NCI-H774 (cell line): ENCODE measurements around the gene PSME4.
A peak's percentile ranks its signal among the peaks of the same experiment; 100 is the strongest.

Source experiments
- DNase-seq: peaks from one replicate; lab custom pipeline; 2025; lab: John Stamatoyannopoulos, UW

Gene PSME4, protein sequence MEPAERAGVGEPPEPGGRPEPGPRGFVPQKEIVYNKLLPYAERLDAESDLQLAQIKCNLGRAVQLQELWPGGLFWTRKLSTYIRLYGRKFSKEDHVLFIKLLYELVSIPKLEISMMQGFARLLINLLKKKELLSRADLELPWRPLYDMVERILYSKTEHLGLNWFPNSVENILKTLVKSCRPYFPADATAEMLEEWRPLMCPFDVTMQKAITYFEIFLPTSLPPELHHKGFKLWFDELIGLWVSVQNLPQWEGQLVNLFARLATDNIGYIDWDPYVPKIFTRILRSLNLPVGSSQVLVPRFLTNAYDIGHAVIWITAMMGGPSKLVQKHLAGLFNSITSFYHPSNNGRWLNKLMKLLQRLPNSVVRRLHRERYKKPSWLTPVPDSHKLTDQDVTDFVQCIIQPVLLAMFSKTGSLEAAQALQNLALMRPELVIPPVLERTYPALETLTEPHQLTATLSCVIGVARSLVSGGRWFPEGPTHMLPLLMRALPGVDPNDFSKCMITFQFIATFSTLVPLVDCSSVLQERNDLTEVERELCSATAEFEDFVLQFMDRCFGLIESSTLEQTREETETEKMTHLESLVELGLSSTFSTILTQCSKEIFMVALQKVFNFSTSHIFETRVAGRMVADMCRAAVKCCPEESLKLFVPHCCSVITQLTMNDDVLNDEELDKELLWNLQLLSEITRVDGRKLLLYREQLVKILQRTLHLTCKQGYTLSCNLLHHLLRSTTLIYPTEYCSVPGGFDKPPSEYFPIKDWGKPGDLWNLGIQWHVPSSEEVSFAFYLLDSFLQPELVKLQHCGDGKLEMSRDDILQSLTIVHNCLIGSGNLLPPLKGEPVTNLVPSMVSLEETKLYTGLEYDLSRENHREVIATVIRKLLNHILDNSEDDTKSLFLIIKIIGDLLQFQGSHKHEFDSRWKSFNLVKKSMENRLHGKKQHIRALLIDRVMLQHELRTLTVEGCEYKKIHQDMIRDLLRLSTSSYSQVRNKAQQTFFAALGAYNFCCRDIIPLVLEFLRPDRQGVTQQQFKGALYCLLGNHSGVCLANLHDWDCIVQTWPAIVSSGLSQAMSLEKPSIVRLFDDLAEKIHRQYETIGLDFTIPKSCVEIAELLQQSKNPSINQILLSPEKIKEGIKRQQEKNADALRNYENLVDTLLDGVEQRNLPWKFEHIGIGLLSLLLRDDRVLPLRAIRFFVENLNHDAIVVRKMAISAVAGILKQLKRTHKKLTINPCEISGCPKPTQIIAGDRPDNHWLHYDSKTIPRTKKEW (N-terminal part only)

DNA sequence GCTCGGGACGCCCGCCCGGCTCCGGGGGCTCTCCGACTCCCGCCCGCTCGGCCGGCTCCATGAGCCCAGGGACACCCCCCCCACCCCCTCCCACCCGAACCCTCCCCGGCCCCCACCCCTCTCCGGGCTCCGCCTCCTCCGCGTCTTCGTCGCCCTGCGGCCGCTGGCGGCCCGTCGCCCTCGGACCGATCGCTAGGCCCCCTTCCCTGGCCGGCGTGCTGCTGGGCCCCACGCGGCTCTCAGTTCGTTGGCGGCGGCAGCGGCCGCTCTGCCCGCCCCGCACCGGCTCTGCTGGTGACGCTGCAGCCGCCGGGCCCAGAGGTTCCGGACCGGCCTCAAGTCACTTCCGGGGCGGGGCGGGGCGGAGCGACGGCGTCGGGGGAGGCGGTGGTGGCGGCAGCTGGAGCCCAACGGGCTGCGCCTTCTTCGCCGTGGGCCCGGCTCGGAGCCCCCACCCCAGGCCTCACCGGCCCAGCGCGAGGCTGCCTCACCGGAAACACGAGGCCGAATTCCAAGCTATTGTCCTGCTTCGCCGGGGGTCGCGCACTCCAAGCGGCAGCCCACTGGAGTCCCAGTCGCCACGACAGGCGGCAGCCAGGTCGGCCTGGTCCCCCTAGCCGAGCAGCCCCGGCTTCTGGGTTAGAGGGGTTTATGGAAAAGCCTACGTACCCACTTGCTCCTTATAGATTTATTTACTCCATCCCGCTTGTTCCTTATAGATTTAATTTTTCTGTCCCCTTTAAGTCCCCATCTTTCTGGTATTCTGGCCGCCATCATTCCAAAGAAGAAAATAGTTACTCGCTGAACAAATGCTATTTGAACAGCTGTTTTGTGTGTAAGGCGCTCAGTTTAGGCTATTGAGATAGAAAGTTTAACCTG is at the start of gene PSME4:
PSME4 (minus strand) TSS at position 270 of the 879 bp plus-strand sequence; CDS start at position 61, 209 bp downstream.
- DNase-seq, result peak; percentile 89

DNA sequence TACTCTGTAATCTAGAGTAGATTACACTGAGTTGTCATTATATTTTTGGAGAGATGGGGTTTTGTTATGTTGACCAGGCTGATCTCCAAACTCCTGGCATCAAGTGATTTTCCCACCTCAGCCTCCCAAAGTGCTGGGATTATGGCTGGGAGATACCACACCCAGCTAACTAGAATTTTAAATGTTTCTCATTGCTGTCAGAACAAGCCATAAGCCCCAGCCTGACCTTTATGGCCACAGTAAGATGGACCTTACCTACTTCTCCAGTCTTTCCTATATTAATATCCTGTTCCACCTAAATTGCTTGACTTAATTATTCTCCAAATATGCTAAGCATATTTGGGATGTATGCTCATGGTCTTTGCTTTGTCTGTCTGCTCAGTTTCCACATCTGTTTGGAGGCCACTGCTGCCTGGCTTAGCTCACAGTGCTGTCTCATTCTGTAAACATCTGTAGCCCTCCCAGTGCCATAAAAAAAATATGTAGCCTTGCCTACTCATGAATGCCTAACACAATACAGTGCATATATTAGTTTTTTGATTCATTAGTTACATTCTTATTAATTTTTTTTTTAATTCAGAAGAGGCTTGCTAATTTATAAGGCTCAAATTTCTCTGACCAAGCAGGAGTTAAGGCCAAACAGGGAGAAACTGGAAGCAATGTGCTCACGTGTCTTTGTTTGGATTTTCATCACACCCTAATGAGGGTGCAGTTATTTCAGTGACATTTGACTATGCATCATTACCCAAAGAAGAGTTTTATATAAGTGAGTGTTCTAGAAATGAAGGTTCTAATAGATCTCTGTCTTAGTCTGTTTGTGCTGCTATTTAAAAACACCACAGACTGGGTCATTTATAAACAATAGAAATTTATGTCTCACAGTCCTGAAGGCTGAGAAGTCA is 45.3 kb upstream of the PSME4 start:
- DNase-seq, result peak; percentile 25

DNA sequence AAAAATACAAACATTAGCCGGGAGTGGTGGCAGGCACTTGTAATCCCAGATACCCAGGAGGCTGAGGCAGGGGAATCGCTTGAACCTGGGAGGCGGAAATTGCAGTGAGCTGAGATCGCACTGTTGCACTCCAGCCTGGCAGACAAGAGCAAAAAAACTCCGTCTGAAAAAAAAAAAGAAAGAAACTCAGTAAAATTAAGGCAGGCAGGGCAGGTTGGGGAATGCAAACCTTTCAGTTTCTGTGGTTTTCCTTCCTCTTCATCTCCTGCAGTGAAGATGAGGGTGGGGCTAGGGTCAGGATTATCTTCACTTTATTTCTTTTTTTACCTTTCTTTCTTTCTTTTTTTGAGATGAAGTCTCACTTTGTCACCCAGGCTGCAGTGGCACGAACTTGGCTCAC is 43.2 kb upstream of the PSME4 start:
- DNase-seq, result no peak

DNA sequence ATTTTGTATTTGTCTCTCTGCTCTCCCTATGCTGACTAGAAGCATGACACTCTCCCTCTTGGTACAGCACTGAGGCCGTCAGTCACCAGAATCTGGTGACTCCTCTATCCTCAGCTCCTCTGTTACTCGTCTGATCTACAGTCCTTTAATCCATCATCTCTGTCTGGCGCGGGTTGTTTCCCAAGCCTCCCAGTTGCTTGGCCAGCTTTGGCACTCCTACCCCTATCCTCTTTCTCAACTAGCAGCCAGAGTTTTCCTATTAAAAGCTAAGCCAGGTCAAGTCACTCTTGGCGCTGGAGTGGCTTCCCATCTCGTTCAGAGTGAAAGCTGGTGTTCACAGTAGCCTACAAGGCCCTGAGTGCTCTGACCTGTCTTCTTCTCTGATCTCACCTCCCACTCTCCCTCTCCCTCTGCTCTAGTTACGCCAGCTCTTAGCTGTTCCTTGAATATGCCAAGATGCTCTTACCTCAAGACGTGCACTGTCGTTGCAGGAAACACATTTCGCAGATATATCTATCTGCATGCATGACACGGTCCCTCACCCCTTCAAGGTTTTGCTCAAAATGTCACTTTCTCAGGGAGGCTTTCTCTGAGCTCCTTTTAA is 41.8 kb upstream of the PSME4 start:
- DNase-seq, result no peak

GRCh38 chr2:54009549-54009948 is 38.8 kb upstream of the PSME4 start:
- no peak for DNase-seq

- no peak for DNase-seq
These were observed 37.6 kb upstream of the PSME4 start for GRCh38 chr2:54008439-54008838.

GRCh38 chr2:54000524-54000923 is 29.7 kb upstream of the PSME4 start:
- DNase-seq, result no peak

DNA sequence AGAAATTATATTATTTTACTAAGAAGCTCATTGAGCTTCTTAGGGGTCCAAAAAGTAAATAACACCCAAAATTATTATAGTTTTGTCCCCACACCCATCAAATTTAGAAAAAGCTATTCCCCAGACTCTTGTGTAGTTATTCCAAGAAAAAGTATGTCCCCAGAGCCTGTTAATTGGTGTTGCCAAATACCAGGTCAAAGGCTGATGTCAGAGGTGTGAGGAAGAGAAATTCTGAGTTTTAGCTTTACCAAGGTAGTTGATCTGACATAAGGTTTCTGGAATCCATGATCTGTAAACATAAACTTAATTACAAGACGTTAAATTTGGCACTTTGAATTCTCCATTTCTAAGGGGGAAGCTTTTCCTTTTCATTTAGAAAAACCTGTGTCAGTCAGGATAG is 29.3 kb upstream of the PSME4 start:
- no peak for DNase-seq

DNA sequence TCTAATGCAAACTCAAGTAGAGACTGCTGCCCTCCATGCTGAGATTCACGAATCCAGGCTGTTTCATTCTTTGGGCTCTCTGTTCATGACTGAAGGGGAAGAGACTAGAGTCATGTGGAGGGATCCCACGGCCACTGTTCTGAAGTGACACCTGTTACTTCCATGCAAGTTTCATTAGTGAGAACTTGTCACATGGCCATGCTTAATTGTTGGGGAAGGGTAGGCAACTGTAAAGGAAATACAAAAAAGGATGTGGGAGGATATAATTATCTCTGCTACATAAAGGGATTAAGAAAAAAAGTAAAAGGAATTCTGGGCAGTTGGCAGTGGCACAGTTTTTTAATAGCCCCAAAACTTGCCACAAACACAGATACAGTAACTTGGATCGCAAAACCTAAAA is 28.0 kb upstream of the PSME4 start:
- no peak for DNase-seq

DNA sequence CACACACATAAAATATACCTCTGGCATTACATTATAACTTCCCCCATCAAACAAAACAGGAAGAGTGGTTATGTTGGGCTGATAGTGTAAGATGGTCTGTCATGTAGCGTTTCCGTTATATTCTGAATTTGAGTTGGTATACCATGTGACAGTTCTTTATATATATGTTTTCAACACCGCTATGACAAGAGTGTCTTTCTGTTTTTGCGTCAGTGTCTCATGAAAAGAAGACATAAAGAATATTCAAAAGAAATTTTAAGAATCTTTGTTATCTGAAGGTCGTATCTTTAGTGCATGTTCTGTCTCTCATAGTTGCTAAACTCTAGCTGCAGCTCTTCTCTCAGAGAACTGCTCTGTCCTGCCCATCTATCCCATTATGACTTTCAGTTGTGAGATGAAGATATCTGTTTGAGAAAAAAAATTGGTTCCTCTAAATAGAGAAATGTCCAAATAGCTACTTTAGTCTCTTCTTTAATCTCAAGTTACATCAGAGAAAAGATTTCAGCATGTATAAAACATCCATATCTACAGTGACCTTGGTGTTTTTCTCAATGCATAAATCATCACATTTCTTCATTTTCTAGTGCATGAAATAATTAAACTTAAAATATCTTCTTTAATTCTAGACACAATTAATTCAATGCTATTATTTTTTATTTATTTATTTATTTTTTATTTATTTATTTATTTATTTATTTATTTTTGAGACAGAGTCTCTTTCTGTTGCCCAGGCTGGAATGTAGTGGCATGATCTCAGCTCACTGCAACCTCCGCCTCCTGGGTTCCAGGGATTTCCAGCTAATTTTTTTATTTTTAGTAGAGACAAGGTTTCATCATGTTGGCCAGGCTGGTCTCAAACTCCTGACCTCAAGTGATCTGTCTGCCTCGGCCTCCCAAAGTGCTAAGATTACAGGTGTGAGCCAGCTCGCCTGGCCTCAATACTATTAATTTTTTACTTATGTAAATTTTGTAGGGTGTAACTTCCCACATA is 24.3 kb upstream of the PSME4 start:
- DNase-seq, result no peak

DNA sequence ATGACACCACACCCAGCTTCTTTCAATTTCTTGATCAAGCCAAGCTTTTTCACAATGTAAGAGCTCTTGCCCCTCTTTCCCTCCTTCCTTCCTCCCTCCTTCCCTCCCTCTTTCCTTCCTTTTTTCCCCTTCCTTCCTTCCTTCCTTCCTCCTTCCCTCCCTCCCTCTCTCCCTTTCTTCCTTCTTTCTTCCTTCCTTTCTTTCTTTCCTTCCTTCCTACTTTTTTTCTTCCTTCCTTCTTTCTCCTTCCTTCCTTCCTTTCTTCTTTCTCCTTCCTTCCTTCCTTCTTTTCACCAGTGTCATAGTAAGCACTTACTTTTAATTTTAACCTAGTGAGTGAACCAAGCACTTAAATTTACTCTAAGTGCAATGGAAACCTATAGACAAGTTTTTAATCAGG is 21.2 kb upstream of the PSME4 start:
- DNase-seq, result no peak

- no peak for DNase-seq
These were observed 18.5 kb upstream of the PSME4 start for GRCh38 chr2:53989210-53989862.

GRCh38 chr2:53987336-53987921 is 16.6 kb upstream of the PSME4 start:
- peak; percentile 85 for DNase-seq

DNA sequence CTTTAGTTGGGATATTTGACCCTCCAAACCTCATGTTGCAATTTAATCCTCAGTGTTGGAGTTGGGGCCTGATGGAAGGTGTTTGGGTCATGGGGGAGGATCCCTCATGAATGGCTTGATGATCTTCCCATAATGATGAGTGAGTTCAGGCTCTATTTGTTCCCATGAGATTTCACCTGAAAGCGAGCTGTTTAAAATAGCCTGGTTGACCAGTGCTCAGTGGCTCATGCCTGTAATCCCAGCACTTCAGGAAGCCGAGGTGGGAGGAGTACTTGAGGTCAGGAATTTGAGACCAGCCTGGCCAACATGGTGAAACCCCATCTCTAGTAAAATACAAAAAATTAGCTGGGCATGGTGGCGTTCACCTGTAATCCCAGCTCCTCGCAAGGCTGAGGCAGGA is 14.9 kb upstream of the PSME4 start:
- no peak for DNase-seq

DNA sequence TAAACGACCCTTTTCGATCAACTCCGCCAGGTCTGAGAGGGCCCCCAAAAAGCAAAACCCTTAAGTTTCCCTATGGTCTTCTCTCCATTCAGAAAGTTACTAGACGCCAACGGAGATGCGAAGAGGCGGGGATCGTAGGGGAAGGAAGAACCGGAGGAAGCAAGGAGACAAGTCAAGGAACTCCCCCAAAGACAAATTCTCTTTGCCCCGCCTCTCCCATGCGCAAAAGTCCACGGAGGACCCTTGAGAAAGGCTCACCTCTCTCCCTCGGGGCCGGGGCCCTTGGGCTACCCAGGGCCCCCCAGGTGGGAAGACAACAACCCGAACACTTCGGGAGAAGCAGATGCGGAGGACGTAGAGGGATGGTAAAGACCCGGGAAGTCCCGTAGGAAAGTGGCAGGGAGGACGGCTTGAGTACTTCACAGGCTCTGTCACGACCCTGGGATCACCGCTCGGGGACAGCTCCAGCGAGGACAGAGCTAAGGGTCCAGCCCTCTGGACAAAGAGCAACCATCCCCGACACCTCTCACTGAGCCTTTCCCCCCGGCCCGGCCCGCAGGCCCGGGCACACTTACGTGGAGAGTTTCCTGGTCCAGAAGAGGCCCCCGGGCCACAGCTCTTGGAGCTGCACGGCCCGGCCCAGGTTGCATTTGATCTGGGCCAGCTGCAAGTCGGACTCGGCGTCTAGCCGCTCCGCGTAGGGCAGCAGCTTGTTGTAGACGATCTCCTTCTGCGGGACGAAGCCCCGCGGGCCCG is 647 bp downstream of the PSME4 start:
- no peak for DNase-seq

- peak; percentile 16 for DNase-seq
These were observed 1.4 kb downstream of the PSME4 start for GRCh38 chr2:53969285-53969967.
